Adipose tissue (tissue), 3 donors: ENCODE measurements around the gene LHFPL4. TPM values are rescaled to one million over a fixed set of nuclear protein-coding genes. Genes with fewer than 3 reads are reported as not detected.
"Not testable (repeated sequence)": the region's sequence is repeated elsewhere in the genome, so short reads cannot be mapped to it uniquely, and the experiment has no call there.

Source experiments
- H3K27ac ChIP-seq: one replicate; pipeline ENCODE4 v1.5.1; 2013; ENCODE audit warnings: low read depth, low read length
- WGBS, 3 donors: extraction: QIAGEN DNeasy Blood & Tissue Kit; methylation state at CpG; one replicate each; pipeline ENCODE4 v1.1.7; 2013; 5-methylcytosine and 5-hydroxymethylcytosine counted together
- polyA plus RNA-seq, 3 donors: library from polyadenylated mRNA; stranded (reverse); fragments of 200-250 nt; gene quantifications; one replicate each; pipeline ENCODE4 v1.2.3, GENCODE V29; 2013
- donor health status: healthy with polysubstance abuse.
- donor health status: Bipolar disorder and iron deficiency.
- donor health status: healthy.

The LHFPL4 gene
- polyA plus RNA-seq, 3 donors, result 0.01 to 0.51 TPM; not detected in 1

DNA sequence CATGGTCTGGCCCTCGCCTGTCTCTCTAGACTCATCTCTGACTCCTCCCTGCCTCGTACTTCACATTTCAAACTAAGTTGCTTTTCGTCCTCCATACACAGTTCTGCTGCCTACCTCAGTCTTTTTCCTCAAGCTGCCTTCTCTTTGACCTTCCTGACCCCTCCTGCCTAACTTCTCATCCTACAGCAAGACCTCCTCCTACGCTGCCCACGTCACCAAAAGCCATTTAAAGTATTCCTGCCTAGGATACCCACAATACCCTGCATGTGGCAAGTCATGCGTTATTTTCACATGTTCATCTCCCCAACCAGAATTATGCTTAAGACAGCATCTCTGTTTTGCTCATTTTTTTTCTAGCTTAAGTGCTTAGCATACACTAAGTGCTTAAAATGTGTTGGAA, 56.7 kb downstream of the LHFPL4 start:
- 74 to 79% (median 77%) methylated on average over 6 of the region's 6 CpGs for WGBS, 3 donors
- no peak overlapping the region for H3K27ac ChIP-seq

DNA sequence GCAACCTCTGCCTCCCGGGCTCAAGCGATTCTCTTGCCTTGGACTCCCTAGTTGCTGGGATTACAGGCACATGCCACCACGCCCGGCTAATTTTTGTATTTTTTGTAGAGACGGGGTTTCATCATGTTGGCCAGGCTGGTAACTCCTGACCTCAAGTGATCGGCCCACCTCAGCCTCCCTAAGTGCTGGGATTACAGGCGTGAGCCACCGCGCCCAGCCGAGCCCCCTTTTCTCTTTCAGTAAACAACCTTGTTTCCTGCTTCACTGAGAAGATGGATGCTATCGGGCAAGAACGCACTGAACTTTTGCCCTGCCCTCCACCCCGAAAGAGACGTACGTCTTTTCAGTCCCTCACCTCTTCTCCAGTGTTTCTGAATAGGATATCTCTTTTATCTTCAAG, 59.6 kb downstream of the LHFPL4 start:
- not testable (repeated sequence) for H3K27ac ChIP-seq
- 88 to 94% (median 94%) methylated on average over 15 of the region's 15 CpGs for WGBS, 3 donors

DNA sequence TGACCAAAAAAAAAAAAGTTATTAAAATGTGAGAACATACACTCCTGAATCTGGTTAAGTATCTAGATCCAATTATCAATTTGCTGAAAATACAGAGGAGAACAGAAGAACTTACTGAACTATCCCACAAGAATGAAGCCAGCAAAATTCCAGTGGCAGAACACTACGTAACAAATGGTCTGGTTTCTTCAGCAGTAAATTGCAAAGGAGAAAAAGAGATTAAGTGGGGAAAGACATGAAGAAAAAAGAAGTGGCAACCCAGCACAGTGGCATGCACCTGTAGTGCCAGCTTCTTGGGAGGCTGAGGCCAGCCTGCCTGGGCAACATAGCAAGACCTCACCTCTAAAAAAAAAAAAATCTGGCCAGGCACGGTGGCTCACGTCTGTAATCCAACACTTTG, 62.1 kb downstream of the LHFPL4 start:
- 64 to 69% (median 64%) methylated on average over 3 of the region's 3 CpGs for WGBS, 3 donors
- no peak overlapping the region for H3K27ac ChIP-seq

DNA sequence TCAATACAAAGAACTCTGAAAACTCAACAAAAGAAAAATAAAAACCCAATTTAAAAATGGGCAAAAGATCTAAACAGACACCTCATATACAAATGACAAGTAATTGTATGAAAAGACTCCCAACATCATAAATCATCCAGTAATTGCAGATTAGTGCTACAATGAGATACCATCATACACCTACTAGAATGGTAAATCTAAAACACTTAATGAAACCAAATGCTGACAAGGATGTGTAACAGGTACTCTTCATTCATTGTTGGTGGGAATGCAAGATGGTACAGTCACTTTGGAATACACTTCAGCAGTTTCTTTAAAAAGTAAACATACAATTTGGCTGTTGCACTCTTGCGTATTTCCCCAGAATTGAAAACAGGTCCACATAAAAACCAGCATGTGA, 68.4 kb downstream of the LHFPL4 start:
- no peak overlapping the region for H3K27ac ChIP-seq
- WGBS, 3 donors, result 97 to 100% (median 99%) methylated on average over 1 of the region's 1 CpG

DNA sequence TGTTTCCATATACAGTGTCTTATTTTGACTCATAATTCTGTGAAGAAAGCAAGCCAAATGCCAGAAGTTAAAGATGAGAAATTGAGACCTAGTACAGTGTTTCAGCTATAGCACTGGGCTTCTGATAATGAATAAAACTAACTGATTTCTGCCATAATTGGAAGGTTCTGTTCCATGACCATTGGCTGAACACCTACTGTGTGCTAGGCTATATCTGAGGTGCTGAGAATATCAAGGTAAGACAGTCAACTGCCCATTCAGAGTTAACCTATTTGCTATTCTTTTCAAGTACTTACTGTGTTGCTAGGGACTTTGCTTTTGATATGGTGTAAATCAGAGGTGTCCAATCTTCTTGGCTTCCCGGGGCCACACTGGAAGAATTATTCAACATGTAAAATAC, 73.4 kb downstream of the LHFPL4 start:
- WGBS, 3 donors, result 94 to 100% (median 96%) methylated on average over 1 of the region's 1 CpG
- no peak overlapping the region for H3K27ac ChIP-seq

DNA sequence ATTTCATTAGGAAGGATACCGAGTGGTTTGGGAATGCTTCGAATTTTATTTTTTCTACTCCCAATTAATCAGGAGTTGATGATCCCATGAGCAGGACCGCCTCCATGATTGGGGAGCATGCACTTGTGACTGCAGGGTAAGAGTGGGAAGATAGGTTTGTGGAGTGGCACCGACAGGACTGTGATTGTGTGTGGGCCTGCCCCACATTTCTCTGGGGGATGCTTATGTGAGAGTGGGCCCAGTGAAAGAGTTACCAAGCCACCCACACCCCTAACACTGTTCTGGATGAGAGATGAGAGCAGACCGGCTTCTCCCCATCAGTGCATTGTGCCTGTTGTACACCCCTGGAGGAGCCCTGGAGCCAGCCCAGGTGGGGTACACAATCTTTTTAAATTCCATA, 76.7 kb downstream of the LHFPL4 start:
- WGBS, 3 donors, result 92 to 99% (median 95%) methylated on average over 5 of the region's 5 CpGs
- no peak overlapping the region for H3K27ac ChIP-seq

DNA sequence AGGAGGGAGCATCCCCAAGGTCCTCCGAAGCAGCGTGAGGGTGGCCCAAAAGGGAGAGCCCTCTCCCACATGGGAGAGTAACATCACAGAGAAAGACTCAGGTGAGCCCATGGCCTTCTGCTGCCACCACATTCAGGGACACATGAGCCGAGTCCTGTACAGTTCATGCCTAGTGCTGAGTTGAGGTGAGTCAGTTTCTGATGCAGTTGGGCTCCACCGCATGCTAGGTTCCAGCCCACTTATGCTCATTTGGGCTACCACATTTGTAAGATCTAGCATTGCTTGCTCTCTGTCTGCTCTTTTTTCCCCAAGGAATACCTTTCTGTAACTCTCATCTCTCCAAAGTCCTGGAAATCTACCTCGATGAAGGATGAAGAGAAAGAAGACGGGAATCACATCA, 79.1 kb downstream of the LHFPL4 start:
- WGBS, 3 donors, result 95 to 97% (median 96%) methylated on average over 6 of the region's 6 CpGs
- no peak overlapping the region for H3K27ac ChIP-seq

DNA sequence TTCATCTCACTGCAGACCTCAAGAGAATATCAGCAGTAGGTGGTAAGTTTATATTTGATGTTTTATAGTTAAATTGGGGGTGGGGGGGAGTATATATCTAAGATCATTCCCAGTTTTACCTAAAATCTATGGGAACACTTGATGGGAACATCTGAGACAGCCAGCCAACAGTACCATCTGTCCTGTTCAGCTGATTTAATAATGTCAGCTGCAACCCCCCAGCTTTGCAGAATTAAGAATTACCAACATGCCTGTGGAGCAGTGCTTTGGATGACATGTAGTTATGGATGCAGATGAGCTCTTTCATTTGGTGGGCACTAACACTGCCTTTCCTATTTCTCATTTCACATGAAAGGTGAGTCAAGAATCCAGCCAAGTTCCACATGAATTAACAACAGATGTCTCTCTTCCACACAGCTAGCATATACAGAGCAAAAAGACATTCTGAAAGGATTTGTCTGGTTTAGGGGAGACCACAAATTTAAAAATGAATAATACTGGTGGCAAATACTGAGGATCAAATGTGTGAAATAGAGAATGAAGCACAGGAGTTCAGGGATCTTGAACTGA, 80.0 kb downstream of the LHFPL4 start:
- no peak overlapping the region for H3K27ac ChIP-seq

DNA sequence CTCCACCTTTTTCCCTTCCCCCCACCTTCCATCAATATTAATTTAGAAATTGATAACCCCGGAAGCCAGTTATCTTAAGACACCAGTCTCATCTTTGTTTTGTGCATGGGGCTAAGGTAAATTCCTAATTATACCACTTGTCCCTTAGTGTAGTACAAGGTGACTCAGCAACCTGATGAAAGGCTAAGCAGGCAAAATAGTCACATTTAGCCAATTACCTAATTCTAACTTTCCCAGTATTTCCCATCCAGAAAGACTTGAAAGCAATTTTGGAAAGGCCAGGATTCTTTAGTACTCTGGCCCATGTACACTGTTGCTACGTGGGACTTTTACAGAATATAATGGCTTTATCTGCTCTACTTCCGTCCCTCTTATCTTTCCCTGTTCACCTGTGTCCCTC, 83.6 kb downstream of the LHFPL4 start:
- 63 to 94% (median 86%) methylated on average over 3 of the region's 3 CpGs for WGBS, 3 donors
- no peak overlapping the region for H3K27ac ChIP-seq

DNA sequence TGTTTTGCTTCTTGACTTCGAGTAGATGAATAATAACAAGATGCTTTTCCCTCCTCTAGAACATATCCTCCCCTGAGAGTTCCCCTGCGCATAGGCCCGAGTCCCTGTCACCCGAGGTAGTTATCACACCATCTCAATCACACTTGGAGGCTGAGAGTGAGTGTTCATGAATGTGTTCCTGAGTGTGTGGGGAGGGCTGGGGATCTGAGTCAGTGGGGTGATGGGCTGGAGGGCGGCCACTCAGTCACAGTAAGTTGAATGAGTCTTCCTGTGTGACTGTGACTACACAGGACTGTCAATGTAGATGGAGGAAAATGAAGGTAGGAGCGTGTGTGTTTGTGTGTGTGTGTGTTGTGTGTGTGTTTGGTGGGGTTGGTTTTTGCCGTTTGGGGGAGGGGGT, 85.2 kb downstream of the LHFPL4 start:
- H3K27ac ChIP-seq, result no peak overlapping the region
- WGBS, 3 donors, result 88 to 92% (median 89%) methylated on average over 7 of the region's 7 CpGs

DNA sequence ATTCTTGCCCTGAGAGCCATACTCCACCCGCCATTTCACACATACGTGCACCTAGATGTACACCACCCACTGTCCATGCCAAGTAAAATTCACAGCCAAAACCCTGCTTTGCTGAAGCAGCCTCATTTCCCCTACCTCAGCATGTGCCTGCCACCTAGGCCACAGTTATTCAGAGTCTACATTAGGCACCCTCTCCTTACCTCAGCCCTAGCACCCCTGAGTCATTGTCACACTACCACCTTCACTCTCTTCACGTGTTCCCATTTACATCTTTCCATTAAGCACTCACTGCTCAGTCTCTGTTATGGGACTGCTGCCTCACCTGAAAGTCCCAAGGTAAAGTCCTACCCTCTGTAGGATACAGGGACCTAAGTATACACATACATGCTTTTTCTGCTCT, 86.2 kb downstream of the LHFPL4 start:
- 93 to 97% (median 95%) methylated on average over 3 of the region's 3 CpGs for WGBS, 3 donors
- no peak overlapping the region for H3K27ac ChIP-seq

DNA sequence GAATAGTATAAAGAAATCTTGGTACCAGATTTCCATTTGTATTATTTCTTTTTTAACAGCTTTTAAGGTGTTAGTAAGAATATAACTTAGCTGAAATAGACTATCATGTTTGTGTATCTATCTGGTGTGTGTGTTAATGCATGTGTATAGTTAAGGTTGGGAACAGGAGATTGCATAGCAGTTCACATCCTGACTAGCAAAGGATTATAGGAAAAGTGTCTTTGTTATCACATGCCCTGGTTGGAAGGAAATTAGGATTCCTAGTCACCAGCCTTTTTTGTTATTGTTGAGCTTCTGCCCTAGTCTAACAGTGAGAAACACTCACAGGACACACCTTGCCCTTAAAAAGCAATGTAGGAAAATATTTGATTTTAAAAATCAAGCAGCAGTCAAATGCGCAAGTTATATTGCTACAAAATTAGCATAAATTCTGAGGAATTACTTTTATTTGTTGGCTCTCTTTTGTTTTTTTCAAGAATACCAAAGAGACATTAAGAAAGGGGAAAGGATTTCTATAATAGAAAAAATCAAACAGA, 98.0 kb downstream of the LHFPL4 start:
- H3K27ac ChIP-seq, result no peak overlapping the region
- 98 to 100% (median 100%) methylated on average over 1 of the region's 1 CpG for WGBS, 3 donors

DNA sequence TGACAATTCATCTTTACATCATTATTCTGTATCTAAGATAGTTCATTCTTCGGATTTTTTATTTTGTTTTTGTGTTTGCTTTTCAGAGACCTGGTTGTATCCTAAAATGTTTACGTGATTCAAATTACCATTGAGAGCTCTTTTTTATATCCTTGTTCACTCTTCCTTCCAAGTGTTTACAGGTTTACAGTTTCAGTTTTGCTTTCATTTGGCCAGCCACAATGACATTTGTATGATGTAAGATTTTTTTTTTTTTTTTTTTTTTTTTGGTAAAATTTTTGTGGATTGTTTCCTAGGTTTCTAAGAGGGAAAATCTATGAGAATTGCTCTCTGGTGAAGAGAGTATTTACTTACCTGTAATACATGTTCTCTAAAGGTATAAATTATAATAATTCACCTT, 101.2 kb downstream of the LHFPL4 start:
- WGBS, 3 donors, result 76 to 82% (median 81%) methylated on average over 2 of the region's 2 CpGs
- H3K27ac ChIP-seq, result no peak overlapping the region

DNA sequence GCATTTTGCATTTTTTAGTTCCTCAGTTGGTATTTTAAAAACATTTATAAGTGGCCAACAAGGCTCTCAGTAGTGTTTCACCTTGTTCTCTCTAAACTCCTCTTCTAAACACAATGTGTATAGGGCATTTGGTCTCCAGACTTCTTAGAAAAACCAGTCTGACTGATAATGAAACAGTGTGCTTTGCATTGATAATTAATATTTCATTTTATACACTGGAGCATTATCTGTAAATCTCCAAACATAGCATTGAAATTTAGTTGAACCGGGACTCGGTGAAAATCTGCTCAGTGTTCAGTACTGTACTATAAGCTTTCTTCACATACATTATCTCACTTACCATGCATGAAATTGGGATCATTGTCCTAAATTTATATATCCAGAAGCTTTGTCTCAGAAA, 102.6 kb downstream of the LHFPL4 start:
- 92 to 98% (median 96%) methylated on average over 2 of the region's 2 CpGs for WGBS, 3 donors
- no peak overlapping the region for H3K27ac ChIP-seq

DNA sequence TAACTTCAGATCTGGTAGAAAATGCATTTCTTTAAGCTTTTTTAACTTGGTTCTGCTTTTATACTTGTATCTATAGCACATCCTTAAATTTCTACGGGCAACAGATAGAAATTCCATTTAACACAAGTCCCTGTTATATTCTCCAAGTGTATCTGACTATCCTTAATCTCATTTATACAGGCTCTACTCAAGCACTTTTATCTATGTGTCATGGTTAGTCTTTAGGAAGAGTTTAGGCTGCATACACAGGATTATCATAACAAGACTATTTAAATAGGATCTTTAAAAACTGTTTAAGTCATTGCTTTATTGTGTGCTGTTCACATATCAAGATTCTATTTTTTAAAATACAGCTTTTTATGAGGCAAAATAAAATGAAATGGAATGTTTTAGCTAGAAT, 103.5 kb downstream of the LHFPL4 start:
- WGBS, 3 donors, result 86 to 97% (median 92%) methylated on average over 1 of the region's 1 CpG
- H3K27ac ChIP-seq, result no peak overlapping the region

DNA sequence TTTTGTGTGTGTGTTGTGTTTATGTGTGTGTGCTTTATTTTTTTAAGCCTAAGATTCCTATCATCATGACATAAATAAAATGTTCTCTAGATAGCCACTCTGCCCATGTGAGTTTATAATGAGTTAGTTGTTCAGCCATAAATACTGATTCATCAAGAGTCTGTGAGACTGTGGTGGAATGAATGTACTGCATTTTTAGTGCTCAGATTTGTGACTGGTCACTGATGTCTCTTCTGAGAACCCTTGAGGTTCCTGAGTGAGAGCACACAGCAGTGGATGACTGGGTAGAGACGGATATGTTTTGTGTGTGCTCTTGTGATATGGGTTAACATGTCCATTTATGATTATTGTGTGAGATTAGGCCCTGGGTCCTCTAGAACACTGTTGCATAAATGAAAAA, 105.0 kb downstream of the LHFPL4 start:
- 69 to 96% (median 87%) methylated on average over 1 of the region's 1 CpG for WGBS, 3 donors
- no peak overlapping the region for H3K27ac ChIP-seq

Other genes starting within 250 kb of the LHFPL4 start
- gene THUMPD3, start 190.8 kb downstream of the LHFPL4 start, polyA plus RNA-seq, result 10 to 100 TPM; 14.1 to 22.3 (median 14.3) TPM
- gene SETD5, start 156.2 kb downstream of the LHFPL4 start, polyA plus RNA-seq, result 10 to 100 TPM; 15.6 to 32.4 (median 28.3) TPM
- gene MTMR14, start 95.7 kb upstream of the LHFPL4 start, polyA plus RNA-seq, result 10 to 100 TPM; 12.5 to 26.9 (median 26.3) TPM
- gene CPNE9, start 150.0 kb upstream of the LHFPL4 start, polyA plus RNA-seq, result under 1 TPM in 2 of 3 donors, not detected in 1; 0.06 to 0.09 TPM
- gene BRPF1, start 177.9 kb upstream of the LHFPL4 start, polyA plus RNA-seq, result 10 to 100 TPM in 1 of 3 donors, 1 to 10 TPM in 2; 4.8 to 12.8 (median 7.5) TPM
- 10 to 100 TPM in 2 of 3 donors, 1 to 10 TPM in 1; 8.6 to 24.4 (median 13.9) TPM for gene OGG1, start 196.1 kb upstream of the LHFPL4 start, polyA plus RNA-seq
- gene CAMK1, start 216.1 kb upstream of the LHFPL4 start, polyA plus RNA-seq, result 100 to 1,000 TPM in 1 of 3 donors, 10 to 100 TPM in 2; 13.4 to 121 (median 80.1) TPM
- 10 to 100 TPM; 21.0 to 49.8 (median 38.0) TPM for gene TADA3, start 238.7 kb upstream of the LHFPL4 start, polyA plus RNA-seq
- 100 to 1,000 TPM in 2 of 3 donors, 10 to 100 TPM in 1; 68.9 to 121 (median 111) TPM for gene ARPC4, start 239.3 kb upstream of the LHFPL4 start, polyA plus RNA-seq